H1 (cell line): ENCODE data around the gene PPP1R15B. TPM values are rescaled to one million over a fixed set of nuclear protein-coding genes. Genes with fewer than 3 reads are reported as not detected.

ENCODE experiments used
- BRCA1 ChIP-seq: IDR thresholded peaks from 2 replicates; pipeline ENCODE4 v1.6.1; 2012; ENCODE audit warnings: low read depth, low read length, improper control_type of control experiment
- MAX ChIP-seq: IDR thresholded peaks from 2 replicates; pipeline ENCODE4 v1.6.1; 2012; ENCODE audit warnings: inconsistent platforms
- NANOG ChIP-seq: IDR thresholded peaks from 2 replicates; pipeline ENCODE4 v1.6.1; 2011; ENCODE audit warnings: low read length, low read depth, mild to moderate bottlenecking, inconsistent platforms; ENCODE audit not compliant: insufficient read depth, poor library complexity, severe bottlenecking
- RAD21 ChIP-seq, 2 experiments: IDR thresholded peaks in 1 of 2; conservative IDR thresholded peaks in 1 of 2; 2 replicates each; pipeline ENCODE4 v1.6.1; 2011; ENCODE audit warnings: low read depth in 2 of 2, low read length in 2 of 2, improper control_type of control experiment in 1 of 2, inconsistent platforms in 1 of 2, mild to moderate bottlenecking in 1 of 2, moderate library complexity in 1 of 2
- RFX5 ChIP-seq: IDR thresholded peaks from 2 replicates; pipeline ENCODE4 v1.6.1; 2011; ENCODE audit warnings: low read depth, low read length, improper control_type of control experiment, borderline replicate concordance
- SP4 ChIP-seq: IDR thresholded peaks from 2 replicates; pipeline ENCODE4 v1.6.1; 2012; ENCODE audit warnings: low read length, inconsistent platforms
- TAF1 ChIP-seq: IDR thresholded peaks from 2 replicates; pipeline ENCODE4 v1.6.1; 2011; ENCODE audit warnings: mild to moderate bottlenecking, low read depth, low read length
- USF2 ChIP-seq: IDR thresholded peaks from 2 replicates; pipeline ENCODE4 v1.6.1; 2011; ENCODE audit warnings: low read length, improper control_type of control experiment
- polyA plus RNA-seq, 7 experiments: library from polyadenylated mRNA; depleted of rRNA in 3 of 7; stranded (reverse) in 5 of 7; unstranded in 2 of 7; fragments of >200 nt in 5 of 7; fragments of 200-250 nt in 2 of 7; gene quantifications; 1 replicate in 5 of 7; 2 replicates in 1 of 7; 4 replicates in 1 of 7; pipeline versions ENCODE4 v1.2.1 to v1.2.3, GENCODE V29; 2011 to 2013; ENCODE audit warnings: missing spikeins in 2 of 7, mixed read lengths in 2 of 7
- total RNA-seq: library from RNA; stranded (reverse); fragmentation: NEBNext Ultra II Directional; extraction: Animal tissue kit (Norgen Biotek cat#: 25700); gene quantifications from 2 replicates; pipeline ENCODE4 v1.2.1, GENCODE V29; 2021

PPP1R15B gene
- total and polyA plus RNA-seq, 2 of the 8 experiments (the other 6 are each of a cell fraction or from before 2014, with no cell fraction given): 14.4 to 72.2 TPM

GRCh38 chr1:204420039-204421004, 8.7 kb upstream of the PPP1R15B start (continued):
- TF ChIP-seq MAX: no peak
- TF ChIP-seq RFX5: no peak
- TF ChIP-seq SP4: no peak
- no peak for TF ChIP-seq TAF1
- no peak for TF ChIP-seq RAD21 (IDR thresholded peaks at IDR 0.05 in 1 of 2, conservative IDR thresholded peaks at IDR 0.05 in 1 of 2; ENCODE audit: low read depth in 2 of 2, low read length in 2 of 2)
- TF ChIP-seq BRCA1: no peak
- no peak for TF ChIP-seq USF2
- no peak for TF ChIP-seq NANOG
